RWPE2 (cell line): ENCODE data around the gene STIM1.

Experiments
- ATAC-seq: fragments of 200-7000 bp; cut with Tn5 transposase; 3 replicates; pipeline ENCODE4 v1.9.1; 2021; ENCODE audit warnings: low read depth
- DNase-seq: peaks from one replicate; pipeline ENCODE4 v3.0.0-alpha.2; 2020; ENCODE audit warnings: low spot score
- H3K27ac ChIP-seq: fragments of 450-650 bp; 2 replicates; pipeline ENCODE4 v1.5.1; 2017; ENCODE audit warnings: mild to moderate bottlenecking; ENCODE audit not compliant: poor library complexity, severe bottlenecking
- H3K27me3 ChIP-seq: fragments of 250-450 bp; sonication (Bioruptor Pico); 2 replicates; pipeline ENCODE4 v1.5.1; 2021; ENCODE audit warnings: mild to moderate bottlenecking, moderate library complexity; ENCODE audit not compliant: insufficient read depth, poor library complexity, severe bottlenecking
- H3K36me3 ChIP-seq: fragments of 250-450 bp; sonication (Bioruptor Pico); 2 replicates; pipeline ENCODE4 v1.5.1; 2020; ENCODE audit warnings: low read depth, mild to moderate bottlenecking, moderate library complexity
- H3K4me1 ChIP-seq: fragments of 250-450 bp; sonication (Bioruptor Pico); 2 replicates; pipeline ENCODE4 v1.5.1; 2021; ENCODE audit warnings: mild to moderate bottlenecking, moderate library complexity; ENCODE audit not compliant: insufficient read depth, poor library complexity, severe bottlenecking
- H3K4me3 ChIP-seq: fragments of 250-450 bp; sonication (Bioruptor Pico); 2 replicates; pipeline ENCODE4 v1.5.1; 2021; ENCODE audit warnings: mild to moderate bottlenecking, moderate library complexity; ENCODE audit not compliant: severe bottlenecking
- H3K9me3 ChIP-seq: fragments of 250-450 bp; sonication (Bioruptor Pico); 2 replicates; pipeline ENCODE4 v1.5.1; 2021; ENCODE audit warnings: mild to moderate bottlenecking, moderate library complexity; ENCODE audit not compliant: severe bottlenecking
- TF ChIP-seq, protein P1 (sequence below): fragments of 450-650 bp; IDR thresholded peaks from one replicate; pipeline ENCODE4 v1.5.1; 2017; ENCODE audit warnings: mild to moderate bottlenecking, moderate library complexity; ENCODE audit not compliant: poor library complexity, severe bottlenecking

The STIM1 gene

DNA sequence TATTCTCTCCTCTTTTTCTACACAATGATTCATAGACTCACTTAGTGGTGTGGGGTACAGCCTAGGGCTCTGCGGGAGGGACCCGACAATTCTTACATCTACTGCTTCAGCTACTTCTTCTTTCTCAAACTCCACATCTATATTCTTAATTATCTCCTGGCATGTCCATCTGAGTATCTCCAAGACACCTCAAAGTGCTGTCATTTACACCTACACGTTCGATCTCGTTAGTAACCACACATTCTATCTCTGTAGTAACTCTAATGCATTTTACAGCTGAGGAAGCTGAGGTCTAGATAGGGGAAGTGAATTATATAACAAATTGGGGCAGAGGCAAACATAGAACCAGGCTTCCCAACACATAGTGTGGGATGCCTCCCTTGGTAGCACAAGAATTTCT, 211.4 kb downstream of the STIM1 start:
- Histone ChIP-seq H3K4me1 (no peaks in the 10 kb centered on the region), H3K4me3 (no peak overlapping the region), H3K27me3 (no peaks in the 10 kb centered on the region), H3K27ac (no peak overlapping the region), H3K9me3 (no peaks in the 10 kb centered on the region), H3K36me3 (no peaks in the 10 kb centered on the region)
- DNase-seq (no peak), ATAC-seq (no peak)
- TF ChIP-seq, protein P1, sequence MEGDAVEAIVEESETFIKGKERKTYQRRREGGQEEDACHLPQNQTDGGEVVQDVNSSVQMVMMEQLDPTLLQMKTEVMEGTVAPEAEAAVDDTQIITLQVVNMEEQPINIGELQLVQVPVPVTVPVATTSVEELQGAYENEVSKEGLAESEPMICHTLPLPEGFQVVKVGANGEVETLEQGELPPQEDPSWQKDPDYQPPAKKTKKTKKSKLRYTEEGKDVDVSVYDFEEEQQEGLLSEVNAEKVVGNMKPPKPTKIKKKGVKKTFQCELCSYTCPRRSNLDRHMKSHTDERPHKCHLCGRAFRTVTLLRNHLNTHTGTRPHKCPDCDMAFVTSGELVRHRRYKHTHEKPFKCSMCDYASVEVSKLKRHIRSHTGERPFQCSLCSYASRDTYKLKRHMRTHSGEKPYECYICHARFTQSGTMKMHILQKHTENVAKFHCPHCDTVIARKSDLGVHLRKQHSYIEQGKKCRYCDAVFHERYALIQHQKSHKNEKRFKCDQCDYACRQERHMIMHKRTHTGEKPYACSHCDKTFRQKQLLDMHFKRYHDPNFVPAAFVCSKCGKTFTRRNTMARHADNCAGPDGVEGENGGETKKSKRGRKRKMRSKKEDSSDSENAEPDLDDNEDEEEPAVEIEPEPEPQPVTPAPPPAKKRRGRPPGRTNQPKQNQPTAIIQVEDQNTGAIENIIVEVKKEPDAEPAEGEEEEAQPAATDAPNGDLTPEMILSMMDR = no peak

DNA sequence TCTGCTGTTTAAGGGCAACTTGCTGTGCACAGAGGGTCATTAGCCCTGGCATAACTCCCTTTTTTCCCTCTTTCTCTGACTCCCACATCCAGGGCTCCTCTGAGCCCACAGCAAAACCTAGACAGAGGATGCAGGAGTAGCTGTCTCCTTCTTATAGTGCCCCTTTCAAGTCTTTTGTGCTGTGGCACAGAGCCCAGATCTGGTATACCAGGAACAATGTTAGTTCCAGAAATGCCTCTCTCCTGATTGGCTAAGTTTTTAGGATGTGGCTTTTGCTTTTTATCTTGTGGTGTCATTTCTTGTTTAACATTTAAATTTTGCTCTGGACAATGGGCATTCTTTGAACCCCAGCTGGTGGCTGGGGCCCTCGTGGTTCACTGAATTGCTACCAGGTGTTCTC, 213.5 kb downstream of the STIM1 start:
- Histone ChIP-seq H3K4me1 (no peaks in the 10 kb centered on the region), H3K27me3 (no peaks in the 10 kb centered on the region), H3K36me3 (no peaks in the 10 kb centered on the region), H3K27ac (no peak overlapping the region), H3K9me3 (no peaks in the 10 kb centered on the region), H3K4me3 (no peak overlapping the region)
- ATAC-seq = no peak
- TF ChIP-seq, protein P1 = no peak
- DNase-seq = no peak

DNA sequence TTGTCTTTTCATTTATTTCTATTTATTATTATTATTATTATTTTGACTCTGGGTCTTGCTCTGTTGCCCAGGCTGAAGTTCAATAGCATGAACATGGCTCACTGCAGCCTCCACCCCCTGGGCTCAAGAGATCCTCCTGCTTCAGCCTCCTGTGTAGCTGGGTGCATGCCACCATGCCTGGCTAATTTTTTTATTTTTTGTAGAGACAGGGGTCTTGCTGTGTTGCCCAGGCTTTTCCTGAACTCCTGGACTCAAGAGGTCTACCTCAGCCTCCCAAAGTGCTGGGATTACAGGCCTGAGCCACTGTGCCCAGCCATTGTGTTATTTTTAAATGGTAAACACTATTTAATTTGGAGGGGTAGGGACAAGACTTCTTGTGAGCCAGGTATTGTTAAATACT, 215.9 kb downstream of the STIM1 start:
- TF ChIP-seq, protein P1 = no peak
- H3K9me3 ChIP-seq = no peaks in the 10 kb centered on the region
- no peak overlapping the region for H3K27ac ChIP-seq
- ATAC-seq (no peak), DNase-seq (no peak)
- H3K4me1 ChIP-seq = no peaks in the 10 kb centered on the region
- H3K36me3 ChIP-seq = no peaks in the 10 kb centered on the region
- no peaks in the 10 kb centered on the region for H3K27me3 ChIP-seq
- H3K4me3 ChIP-seq = no peak overlapping the region

- Histone ChIP-seq H3K9me3 (no peaks in the 10 kb centered on the region), H3K27ac (no peak overlapping the region), H3K4me3 (no peak overlapping the region), H3K27me3 (no peaks in the 10 kb centered on the region), H3K36me3 (no peaks in the 10 kb centered on the region), H3K4me1 (peaks cover 5% of the 10 kb centered on the region)
- ATAC-seq (no peak), DNase-seq (no peak)
- TF ChIP-seq, protein P1 = no peak
Measured at GRCh38 chr11:4071914-4072313, 216.4 kb downstream of the STIM1 start.

GRCh38 chr11:4072668-4073285, 217.3 kb downstream of the STIM1 start:
- Histone ChIP-seq H3K27me3 (no peaks in the 10 kb centered on the region), H3K9me3 (no peaks in the 10 kb centered on the region), H3K36me3 (no peaks in the 10 kb centered on the region), H3K4me1 (peaks cover 8% of the 10 kb centered on the region), H3K4me3 (no peak overlapping the region), H3K27ac (no peak overlapping the region)
- TF ChIP-seq, protein P1 = peak; percentile 82
- ATAC-seq = peak; percentile 83
- no peak for DNase-seq
